CD14-positive monocyte (primary cell): ENCODE results near the gene VAV2. TPM values are rescaled to one million over a fixed set of nuclear protein-coding genes. Genes with fewer than 3 reads are reported as not detected.

Experiments
- DNase-seq, 3 donors: peaks; one replicate each; pipeline ENCODE4 v3.0.0-alpha.2; 2011 to 2022
- H2AFZ ChIP-seq: 2 replicates; pipeline ENCODE4 v1.6.0; 2012; ENCODE audit warnings: mild to moderate bottlenecking, low read depth, low read length, inconsistent platforms; ENCODE audit not compliant: insufficient read depth, poor library complexity, severe bottlenecking
- H3K27ac ChIP-seq, 2 donors: 1 replicate in 1 of 2; 2 replicates in 1 of 2; pipeline ENCODE4 v1.5.1; 2012 to 2013; ENCODE audit warnings: low read length in 2 of 2, control low read depth in 1 of 2, inconsistent platforms in 1 of 2, low read depth in 1 of 2, mild to moderate bottlenecking in 1 of 2
- H3K27me3 ChIP-seq, 2 donors: one replicate each; pipeline versions ENCODE4 v1.6.0 to v1.6.1; 2011 to 2013; ENCODE audit warnings: low read length in 2 of 2; ENCODE audit not compliant: control insufficient read depth in 2 of 2, insufficient read depth in 2 of 2
- H3K36me3 ChIP-seq, 2 donors: replicated peaks in 1 of 2; 1 replicate in 1 of 2; 2 replicates in 1 of 2; pipeline versions ENCODE4 v1.5.1 to v1.6.1; 2012 to 2013; ENCODE audit warnings: low read length in 2 of 2, control low read depth in 1 of 2, inconsistent platforms in 1 of 2, mild to moderate bottlenecking in 1 of 2; ENCODE audit not compliant: insufficient read depth in 2 of 2, control insufficient read depth in 1 of 2
- H3K4me1 ChIP-seq, 2 donors: 1 replicate in 1 of 2; 2 replicates in 1 of 2; pipeline versions ENCODE4 v1.5.1 to v1.6.1; 2012 to 2013; ENCODE audit warnings: low read length in 2 of 2, control low read depth in 1 of 2, inconsistent platforms in 1 of 2, mild to moderate bottlenecking in 1 of 2, moderate library complexity in 1 of 2; ENCODE audit not compliant: insufficient read depth in 2 of 2, control insufficient read depth in 1 of 2
- H3K4me2 ChIP-seq: replicated peaks from 2 replicates; pipeline ENCODE3; 2012; ENCODE audit warnings: low read length, moderate library complexity, mild to moderate bottlenecking; ENCODE audit not compliant: poor library complexity, severe bottlenecking; ENCODE audit errors: extremely low read depth
- H3K4me3 ChIP-seq, 3 experiments: fragments of 200-600 bp in 1 of 3; sonication (generic) in 1 of 3; replicated peaks in 1 of 3; 1 replicate in 2 of 3; 2 replicates in 1 of 3; pipeline ENCODE4 v1.5.1; 2011 to 2013; ENCODE audit warnings: low read length in 3 of 3, mild to moderate bottlenecking in 3 of 3, control low read depth in 2 of 3, low read depth in 2 of 3, inconsistent platforms in 1 of 3, moderate library complexity in 1 of 3
- H3K79me2 ChIP-seq: 2 replicates; pipeline ENCODE4 v1.6.0; 2012; ENCODE audit warnings: mild to moderate bottlenecking, control low read depth, inconsistent platforms, low read length, moderate library complexity; ENCODE audit not compliant: insufficient read depth
- H3K9ac ChIP-seq: 2 replicates; pipeline ENCODE4 v1.6.0; 2017; ENCODE audit warnings: low read length, mild to moderate bottlenecking; ENCODE audit not compliant: insufficient read depth, poor library complexity, severe bottlenecking
- H3K9me3 ChIP-seq, 2 donors: replicated peaks in 1 of 2; 1 replicate in 1 of 2; 2 replicates in 1 of 2; pipeline versions ENCODE4 v1.5.1 to v1.6.1; 2012 to 2013; ENCODE audit warnings: low read length in 2 of 2, control low read depth in 1 of 2; ENCODE audit not compliant: control insufficient read depth in 1 of 2, insufficient read depth in 1 of 2
- H4K20me1 ChIP-seq: 2 replicates; pipeline ENCODE4 v1.6.0; 2012; ENCODE audit warnings: mild to moderate bottlenecking, low read length, control low read depth, moderate library complexity; ENCODE audit not compliant: insufficient read depth
- H3K27ac Mint-ChIP-seq, 7 donors: one replicate each; pipeline ENCODE4 v1.8.0; 2020; ENCODE audit warnings: mild to moderate bottlenecking in 7 of 7, mixed read lengths in 7 of 7, moderate library complexity in 6 of 7, inconsistent platforms in 2 of 7
- H3K27me3 Mint-ChIP-seq, 3 donors: one replicate each; pipeline ENCODE4 v1.8.0; 2021 to 2022; ENCODE audit warnings: low read depth in 3 of 3, mild to moderate bottlenecking in 3 of 3, mixed read lengths in 3 of 3, moderate library complexity in 3 of 3, inconsistent platforms in 1 of 3
- H3K36me3 Mint-ChIP-seq, 2 donors: one replicate each; pipeline ENCODE4 v1.8.0; 2020; ENCODE audit warnings: mixed read lengths in 2 of 2, inconsistent platforms in 1 of 2, mild to moderate bottlenecking in 1 of 2
- H3K4me1 Mint-ChIP-seq: one replicate; pipeline ENCODE4 v1.8.0; 2020; ENCODE audit warnings: mild to moderate bottlenecking, mixed read lengths
- H3K4me3 Mint-ChIP-seq, 2 donors: one replicate each; pipeline ENCODE4 v1.8.0; 2020; ENCODE audit warnings: mild to moderate bottlenecking in 2 of 2, mixed read lengths in 2 of 2, moderate library complexity in 1 of 2
- H3K9me3 Mint-ChIP-seq, 7 donors: one replicate each; pipeline ENCODE4 v1.8.0; 2020 to 2022; ENCODE audit warnings: mixed read lengths in 7 of 7, mild to moderate bottlenecking in 6 of 7, moderate library complexity in 6 of 7, inconsistent platforms in 2 of 7
- WGBS: methylation state at CpG from one replicate; pipeline ENCODE4 v1.1.5; 2013; ENCODE audit warnings: missing lambda C conversion rate; ENCODE audit not compliant: insufficient coverage; 5-methylcytosine and 5-hydroxymethylcytosine counted together
- intact Hi-C, 2 donors: fragments of 100-400 bp; cut with micrococcal nuclease; formaldehyde crosslinking; loops; one replicate each; pipeline versions ENCODE4 v1.15.0 to v1.15.1; 2023
- polyA plus RNA-seq, 3 donors: library from polyadenylated mRNA; depleted of rRNA in 1 of 3; unstranded in 2 of 3; stranded (reverse) in 1 of 3; fragments of 300-500 nt in 2 of 3; fragments of >200 nt in 1 of 3; fragmentation: Illumina TruSeq in 2 of 3; gene quantifications; 1 replicate in 2 of 3; 2 replicates in 1 of 3; pipeline ENCODE4 v1.2.3, GENCODE V29; 2012 to 2021
- TF ChIP-seq, protein P1 (sequence below): fragments of 200-600 bp; IDR thresholded peaks from one replicate; pipeline ENCODE4 v1.8.0; 2022; ENCODE audit warnings: antibody characterized with exemption, mild to moderate bottlenecking

Gene VAV2
- polyA plus RNA-seq, 3 donors, result 2.3 to 13.6 (median 2.3) TPM

DNA sequence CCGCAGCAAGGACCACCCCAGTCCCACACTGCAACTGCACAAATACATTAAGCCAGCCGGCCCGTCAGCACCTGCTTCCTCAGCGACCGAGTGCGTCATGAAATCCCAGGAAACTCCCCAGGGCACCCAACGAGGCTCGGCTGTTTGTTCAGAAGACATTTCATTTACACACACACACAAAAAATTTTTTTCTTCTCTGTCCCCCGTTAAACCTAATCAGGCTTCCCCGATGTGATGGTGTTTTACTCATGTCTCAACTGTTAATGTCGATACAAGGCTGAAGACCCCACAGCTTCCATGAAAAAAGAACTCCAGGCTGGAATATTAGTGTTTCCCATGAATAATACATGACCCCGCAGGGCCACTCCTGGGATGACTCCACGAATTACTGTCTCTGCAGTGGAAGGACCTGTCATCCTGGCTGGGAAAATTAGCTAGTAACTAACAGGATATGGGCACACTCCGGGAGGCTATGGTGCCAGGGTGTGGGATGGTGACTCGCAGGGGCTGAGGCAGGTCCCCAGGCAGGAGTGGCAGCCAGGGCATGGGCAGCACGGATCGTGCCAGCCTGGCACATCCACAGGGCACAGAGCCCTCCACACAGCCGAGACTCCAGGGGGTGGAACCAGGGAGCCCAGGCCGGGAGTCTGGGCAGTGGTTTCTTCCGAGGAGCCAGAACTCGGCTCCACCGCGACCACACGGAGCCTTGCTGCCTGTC, 102.4 kb downstream of the VAV2 start:
- WGBS, result 95% methylated on average over 23 of the region's 24 CpGs
- TF ChIP-seq, protein P1, sequence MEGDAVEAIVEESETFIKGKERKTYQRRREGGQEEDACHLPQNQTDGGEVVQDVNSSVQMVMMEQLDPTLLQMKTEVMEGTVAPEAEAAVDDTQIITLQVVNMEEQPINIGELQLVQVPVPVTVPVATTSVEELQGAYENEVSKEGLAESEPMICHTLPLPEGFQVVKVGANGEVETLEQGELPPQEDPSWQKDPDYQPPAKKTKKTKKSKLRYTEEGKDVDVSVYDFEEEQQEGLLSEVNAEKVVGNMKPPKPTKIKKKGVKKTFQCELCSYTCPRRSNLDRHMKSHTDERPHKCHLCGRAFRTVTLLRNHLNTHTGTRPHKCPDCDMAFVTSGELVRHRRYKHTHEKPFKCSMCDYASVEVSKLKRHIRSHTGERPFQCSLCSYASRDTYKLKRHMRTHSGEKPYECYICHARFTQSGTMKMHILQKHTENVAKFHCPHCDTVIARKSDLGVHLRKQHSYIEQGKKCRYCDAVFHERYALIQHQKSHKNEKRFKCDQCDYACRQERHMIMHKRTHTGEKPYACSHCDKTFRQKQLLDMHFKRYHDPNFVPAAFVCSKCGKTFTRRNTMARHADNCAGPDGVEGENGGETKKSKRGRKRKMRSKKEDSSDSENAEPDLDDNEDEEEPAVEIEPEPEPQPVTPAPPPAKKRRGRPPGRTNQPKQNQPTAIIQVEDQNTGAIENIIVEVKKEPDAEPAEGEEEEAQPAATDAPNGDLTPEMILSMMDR, result no peak
- Histone ChIP-seq H3K4me1 (no peaks in the 10 kb centered on the region), H3K79me2 (no peaks in the 10 kb centered on the region), H3K4me3 (no peak overlapping the region), H3K27ac (no peak overlapping the region), H3K36me3 (peaks cover 0 to 12% of the 10 kb centered on the region in 2 donors), H3K27me3 (no peaks in the 10 kb centered on the region), H3K9me3 (no peaks in the 10 kb centered on the region), H4K20me1 (peaks cover 16% of the 10 kb centered on the region), H3K9ac (no peak overlapping the region), H3K4me2 (no peak overlapping the region), H2AFZ (no peak overlapping the region)
- no peak overlapping the region for H3K4me3 Mint-ChIP-seq
- intact Hi-C loops, result no loop called here
- DNase-seq, result no peak
- no peaks in the 10 kb centered on the region for H3K4me1 Mint-ChIP-seq
- H3K27ac Mint-ChIP-seq, result peak overlapping the region in 2 of 7 donors; percentile 8 to 35
- H3K36me3 Mint-ChIP-seq, result peaks cover 10 to 29% of the 10 kb centered on the region in 2 donors
- peaks cover 0 to 2% (median 0%) of the 10 kb centered on the region in 7 donors for H3K9me3 Mint-ChIP-seq
- peaks cover 0 to 2% (median 0%) of the 10 kb centered on the region in 3 donors for H3K27me3 Mint-ChIP-seq

GRCh38 chr9:133888809-133889491, 103.2 kb downstream of the VAV2 start:
- WGBS, result 91% methylated on average over 21 of the region's 25 CpGs
- peaks cover 0 to 1% (median 0%) of the 10 kb centered on the region in 7 donors for H3K9me3 Mint-ChIP-seq
- Histone ChIP-seq H3K4me1 (no peaks in the 10 kb centered on the region), H3K4me3 (no peak overlapping the region), H3K27ac (no peak overlapping the region), H3K36me3 (peaks cover 0 to 12% of the 10 kb centered on the region in 2 donors), H3K9me3 (no peaks in the 10 kb centered on the region), H3K27me3 (no peaks in the 10 kb centered on the region), H3K79me2 (no peaks in the 10 kb centered on the region), H4K20me1 (peaks cover 23% of the 10 kb centered on the region), H3K9ac (no peak overlapping the region), H2AFZ (no peak overlapping the region), H3K4me2 (no peak overlapping the region)
- H3K27ac Mint-ChIP-seq, result peak overlapping the region in 1 of 7 donors; percentile 28
- peaks cover 2% of the 10 kb centered on the region for H3K4me1 Mint-ChIP-seq
- TF ChIP-seq, protein P1, result no peak
- DNase-seq, result no peak
- no peak overlapping the region for H3K4me3 Mint-ChIP-seq
- H3K36me3 Mint-ChIP-seq, result peaks cover 8 to 26% of the 10 kb centered on the region in 2 donors
- intact Hi-C loops, result no loop called here
- peaks cover 0 to 3% (median 0%) of the 10 kb centered on the region in 3 donors for H3K27me3 Mint-ChIP-seq
